HCT116 (cell line): ENCODE measurements around the gene ESR1. TPM values are rescaled to one million over a fixed set of nuclear protein-coding genes. Genes with fewer than 3 reads are reported as not detected.

Source experiments
- ATAC-seq: fragments of 200-7000 bp; cut with Tn5 transposase; 2 replicates; pipeline ENCODE4 v1.9.1; 2020; ENCODE audit warnings: mild to moderate bottlenecking, moderate library complexity
- BruUV-seq: library from RNA; stranded (reverse); fragments of 400-500 nt; replicated peaks from 2 replicates; lab custom pipeline; 2021; lab: Mats Ljungman, UMichigan
- CTCF ChIA-PET: fragments of 300-600 bp; sonication (Branson Sonifier 250); formaldehyde crosslinking; loops from one replicate; lab custom pipeline; 2021; ENCODE audit warnings: antibody characterized with exemption; lab: Charles Lee
- POLR2A ChIA-PET: fragments of 300-600, 350-600 bp; sonication (Branson Sonifier 250); formaldehyde crosslinking; loops from one replicate; lab custom pipeline; 2021; ENCODE audit warnings: antibody characterized with exemption; lab: Charles Lee
- RAD21 ChIA-PET, 2 experiments: fragments of 300-600 bp; sonication (Branson Sonifier 250); formaldehyde crosslinking; loops; one replicate each; lab custom pipeline; 2023; ENCODE audit warnings: low total read pairs in 2 of 2; ENCODE audit not compliant: uncharacterized antibody in 2 of 2, unreplicated experiment in 2 of 2, low non-redundant PET in 1 of 2; lab: Charles Lee
- DNase-seq: peaks from one replicate; pipeline ENCODE4 v3.0.0-alpha.2; 2010; ENCODE audit warnings: low read depth, low spot score
- H2AFZ ChIP-seq: fragments of 200-600 bp; shearing (Covaris generic), sonication (generic); 2 replicates; pipeline ENCODE4 v1.6.1; 2017; ENCODE audit warnings: low read depth, mixed run types, mixed read lengths, antibody characterized with exemption, low read length; ENCODE audit not compliant: poor library complexity, severe bottlenecking
- H3K27ac ChIP-seq: 2 replicates; pipeline ENCODE4 v1.5.1; 2012; ENCODE audit warnings: low read depth, low read length
- H3K27me3 ChIP-seq: fragments of 200-600 bp; sonication (generic); 2 replicates; pipeline ENCODE4 v1.6.1; 2016; ENCODE audit warnings: mixed run types, low read length, mixed read lengths; ENCODE audit not compliant: insufficient read depth
- H3K36me3 ChIP-seq, 2 experiments: fragments of 200-500 bp in 1 of 2; fragments of 200-600 bp in 1 of 2; sonication (Bioruptor generic) in 1 of 2; sonication (generic) in 1 of 2; 2 replicates each; pipeline versions ENCODE4 v1.5.1 to v1.6.1; 2014 to 2016; ENCODE audit warnings: low read length in 2 of 2, inconsistent platforms in 1 of 2, mixed read lengths in 1 of 2, mixed run types in 1 of 2; ENCODE audit not compliant: insufficient read depth in 2 of 2, control insufficient read depth in 1 of 2
- H3K4me1 ChIP-seq, 2 experiments: fragments of 200-600 bp in 1 of 2; sonication (generic) in 1 of 2; 2 replicates each; pipeline versions ENCODE4 v1.5.1 to v1.6.1; 2012 to 2017; ENCODE audit warnings: low read length in 2 of 2, inconsistent platforms in 1 of 2, mild to moderate bottlenecking in 1 of 2, mixed read lengths in 1 of 2, mixed run types in 1 of 2, moderate library complexity in 1 of 2; ENCODE audit not compliant: insufficient read depth in 2 of 2, control insufficient read depth in 1 of 2
- H3K4me2 ChIP-seq: fragments of 200-600 bp; sonication (generic); 2 replicates; pipeline ENCODE4 v1.6.1; 2017; ENCODE audit warnings: mixed run types, low read length, mixed read lengths
- H3K4me3 ChIP-seq, 2 experiments: fragments of 200-600 bp in 1 of 2; sonication (generic) in 1 of 2; replicated peaks in 1 of 2; 2 replicates each; pipeline ENCODE4 v1.5.1; 2011 to 2016; ENCODE audit warnings: low read length in 2 of 2, control low read depth in 1 of 2, low read depth in 1 of 2, mild to moderate bottlenecking in 1 of 2, mixed read lengths in 1 of 2, mixed run types in 1 of 2
- H3K79me2 ChIP-seq: fragments of 200-600 bp; sonication (generic); 2 replicates; pipeline ENCODE4 v1.6.1; 2017; ENCODE audit warnings: mild to moderate bottlenecking, mixed run types, low read length, moderate library complexity, mixed read lengths; ENCODE audit not compliant: insufficient read depth
- H3K9ac ChIP-seq: fragments of 200-600 bp; sonication (generic); 2 replicates; pipeline ENCODE4 v1.6.1; 2016; ENCODE audit warnings: low read length, mixed read lengths
- H3K9me2 ChIP-seq: fragments of 200-600 bp; sonication (generic), shearing (Covaris generic); 2 replicates; pipeline ENCODE4 v1.6.1; 2017; ENCODE audit warnings: mixed run types, mild to moderate bottlenecking, moderate library complexity; ENCODE audit not compliant: insufficient read depth
- H3K9me3 ChIP-seq, 2 experiments: fragments of 200-500 bp in 1 of 2; fragments of 200-600 bp in 1 of 2; sonication (Bioruptor generic) in 1 of 2; sonication (generic) in 1 of 2; 2 replicates each; pipeline ENCODE4 v1.6.1; 2014 to 2017; ENCODE audit warnings: low read length in 2 of 2, mixed read lengths in 2 of 2, inconsistent platforms in 1 of 2, low read depth in 1 of 2, mild to moderate bottlenecking in 1 of 2, mixed run types in 1 of 2, moderate library complexity in 1 of 2; ENCODE audit not compliant: control insufficient read depth in 1 of 2, insufficient read depth in 1 of 2
- H4K20me1 ChIP-seq: fragments of 200-600 bp; sonication (generic), shearing (Covaris generic); 2 replicates; pipeline ENCODE4 v1.6.1; 2017; ENCODE audit warnings: mixed run types, mild to moderate bottlenecking, moderate library complexity; ENCODE audit not compliant: insufficient read depth
- CBX3 ChIP-seq: IDR thresholded peaks from 2 replicates; pipeline ENCODE4 v1.6.1; 2012; ENCODE audit warnings: low read depth
- CEBPB ChIP-seq: IDR thresholded peaks from 2 replicates; pipeline ENCODE4 v1.6.1; 2012; ENCODE audit warnings: low read depth
- CTCF ChIP-seq, 3 experiments: fragments of 200-600 bp in 1 of 3; sonication (generic) in 1 of 3; IDR thresholded peaks in 2 of 3; conservative IDR thresholded peaks in 1 of 3; 2 replicates each; pipeline ENCODE4 v1.5.1; 2012 to 2017; ENCODE audit warnings: low read depth in 2 of 3, low read length in 2 of 3, antibody characterized with exemption in 1 of 3, borderline replicate concordance in 1 of 3, control low read depth in 1 of 3, mild to moderate bottlenecking in 1 of 3, mixed read lengths in 1 of 3, mixed run types in 1 of 3, moderate library complexity in 1 of 3; ENCODE audit not compliant: insufficient read depth in 1 of 3
- EGR1 ChIP-seq: IDR thresholded peaks from 2 replicates; pipeline ENCODE4 v1.6.1; 2012; ENCODE audit warnings: low read depth
- ELF1 ChIP-seq: IDR thresholded peaks from 2 replicates; pipeline ENCODE4 v1.6.1; 2012; ENCODE audit warnings: low read depth, borderline replicate concordance
- EZH2 ChIP-seq: fragments of 200-600 bp; sonication (generic); IDR thresholded peaks from 2 replicates; pipeline ENCODE4 v1.6.1; 2017; ENCODE audit warnings: antibody characterized with exemption, mixed run types
- EZH2phosphoT487 ChIP-seq: fragments of 200-600 bp; IDR thresholded peaks from 2 replicates; pipeline ENCODE4 v1.6.1; 2018; ENCODE audit warnings: antibody characterized with exemption, borderline replicate concordance
- FOSL1 ChIP-seq: IDR thresholded peaks from 2 replicates; pipeline ENCODE4 v1.6.1; 2012; ENCODE audit warnings: low read depth
- JUND ChIP-seq: IDR thresholded peaks from 2 replicates; pipeline ENCODE4 v1.6.1; 2012
- POLR2AphosphoS5 ChIP-seq: IDR thresholded peaks from 2 replicates; pipeline ENCODE4 v1.6.1; 2011; ENCODE audit warnings: mild to moderate bottlenecking, low read depth, low read length, moderate library complexity
- RAD21 ChIP-seq: IDR thresholded peaks from 2 replicates; pipeline ENCODE4 v1.6.1; 2012; ENCODE audit warnings: low read depth, mild to moderate bottlenecking
- REST ChIP-seq: IDR thresholded peaks from 2 replicates; pipeline ENCODE4 v1.6.1; 2012; ENCODE audit warnings: low read depth
- SIN3A ChIP-seq: IDR thresholded peaks from 2 replicates; pipeline ENCODE4 v1.6.1; 2012; ENCODE audit warnings: low read depth
- SP1 ChIP-seq: IDR thresholded peaks from 2 replicates; pipeline ENCODE4 v1.6.1; 2012; ENCODE audit warnings: low read depth
- SRF ChIP-seq: IDR thresholded peaks from 2 replicates; pipeline ENCODE4 v1.6.1; 2012; ENCODE audit warnings: low read depth
- TCF7L2 ChIP-seq: IDR thresholded peaks from 2 replicates; pipeline ENCODE4 v1.7.0; 2011; ENCODE audit warnings: borderline replicate concordance, inconsistent platforms; ENCODE audit not compliant: insufficient read depth, insufficient read length; ENCODE audit errors: extremely low read depth
- YY1 ChIP-seq: IDR thresholded peaks from 2 replicates; pipeline ENCODE4 v1.6.1; 2011; ENCODE audit warnings: low read length, low read depth, moderate library complexity, mild to moderate bottlenecking; ENCODE audit not compliant: insufficient replicate concordance; ENCODE audit errors: extremely low read depth
- ZFX ChIP-seq: fragments of 450-650 bp; IDR thresholded peaks from 2 replicates; pipeline ENCODE4 v1.6.1; 2017
- intact Hi-C: fragments of 100-400 bp; cut with micrococcal nuclease; formaldehyde crosslinking; loops from 2 replicates; pipeline ENCODE4 v1.10.0; 2022
- total RNA-seq: library from RNA; stranded (reverse); gene quantifications from one replicate; pipeline ENCODE4 v1.2.1, GENCODE V29; 2021; ENCODE audit not compliant: unreplicated experiment
- TF ChIP-seq, protein P1 (sequence below): IDR thresholded peaks from 2 replicates; pipeline ENCODE4 v1.6.1; 2012
- TF ChIP-seq, protein P2 (sequence below): IDR thresholded peaks from 2 replicates; pipeline ENCODE4 v1.6.1; 2012

ESR1 gene
- total RNA-seq, 1 experiment from 2014 or later: 0.17 TPM

- Histone ChIP-seq H3K79me2 (no peaks in the 10 kb centered on the region), H4K20me1 (no peaks in the 10 kb centered on the region), H3K9me3 (no peaks in the 10 kb centered on the region), H2AFZ (no peak overlapping the region)
- BruUV-seq: no TSS peak
- CTCF ChIA-PET: no interaction called here
- TF ChIP-seq JUND (no peak), FOSL1 (no peak), REST (no peak), YY1 (no peak), ELF1 (no peak), POLR2AphosphoS5 (no peak), CBX3 (no peak), TCF7L2 (no peak), EGR1 (no peak), EZH2 (no peak), CTCF (IDR thresholded peaks at IDR 0.05 in 2 of 3, conservative IDR thresholded peaks at IDR 0.05 in 1 of 3; ENCODE audit: borderline replicate concordance in 1 of 3, insufficient read depth in 1 of 3, low read depth in 2 of 3, low read length in 2 of 3) (no peak), SP1 (no peak), SRF (no peak), EZH2phosphoT487 (no peak), ZFX (no peak), RAD21 (no peak), SIN3A (no peak), CEBPB (no peak)
- TF ChIP-seq, protein P1, sequence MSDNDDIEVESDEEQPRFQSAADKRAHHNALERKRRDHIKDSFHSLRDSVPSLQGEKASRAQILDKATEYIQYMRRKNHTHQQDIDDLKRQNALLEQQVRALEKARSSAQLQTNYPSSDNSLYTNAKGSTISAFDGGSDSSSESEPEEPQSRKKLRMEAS: no peak
- TF ChIP-seq, protein P2, sequence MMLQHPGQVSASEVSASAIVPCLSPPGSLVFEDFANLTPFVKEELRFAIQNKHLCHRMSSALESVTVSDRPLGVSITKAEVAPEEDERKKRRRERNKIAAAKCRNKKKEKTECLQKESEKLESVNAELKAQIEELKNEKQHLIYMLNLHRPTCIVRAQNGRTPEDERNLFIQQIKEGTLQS: no peak
- TF ChIP-seq, all 23 proteins: peak for 0
- H3K36me3 ChIP-seq: no peaks in the 10 kb centered on the region
- RAD21 ChIA-PET: no interaction called here
- no peaks in the 10 kb centered on the region for H3K4me1 ChIP-seq
- H3K27me3 ChIP-seq: no peaks in the 10 kb centered on the region
- H3K4me3 ChIP-seq: no peak overlapping the region
- no peak overlapping the region for H3K27ac ChIP-seq
- no peak overlapping the region for H3K9ac ChIP-seq
- no peak for DNase-seq
- H3K9me2 ChIP-seq: peaks cover 3% of the 10 kb centered on the region; the same call in 1 of the 2 replicates
- no peak overlapping the region for H3K4me2 ChIP-seq
- POLR2A ChIA-PET: no interaction called here
- ATAC-seq: no peak
- intact Hi-C loops: no loop called here
Observed at GRCh38 chr6:152166897-152167296, 359.4 kb downstream of the ESR1 start.
